ENCODE data around the gene ZNF429.
A peak's percentile ranks its signal among the peaks of the same experiment; 100 is the strongest.
"Not testable (repeated sequence)": the region's sequence is repeated elsewhere in the genome, so short reads cannot be mapped to it uniquely, and the experiment has no call there.

Gene ZNF429

GRCh38 chr19:21472507-21472906, 32.9 kb upstream of the ZNF429 start:
- ChIA-PET CTCF (interaction anchor here (2.0 to 2.3 kb wide), 2 partner anchors 11 to 22 kb away, joined by 4 to 8 read pairs; no protein-coding TSS in a partner anchor), POLR2A (interaction anchor here (0.6 kb wide), 1 partner anchor 33 kb away, joined by 3 read pairs; the partner anchor contains the start of gene ZNF429)
- H3K4me3 ChIP-seq (ENCODE audit: control insufficient read depth in 1 of 7, extremely low read depth in 1 of 7, insufficient read depth in 4 of 7, low read depth in 2 of 7, low read length in 6 of 7), result no peak overlapping the region
- H3K9me3 ChIP-seq (ENCODE audit: control extremely low read depth in 1 of 5, control insufficient read depth in 4 of 5, insufficient read depth in 2 of 5, low read depth in 1 of 5, low read length in 4 of 5), result peaks cover 0 to 3% (median 0%) of the 10 kb centered on the region in 5 experiments
- H3K27me3 ChIP-seq (replicated peaks in 2 of 5; ENCODE audit: control insufficient read depth in 4 of 5, insufficient read depth in 5 of 5, low read length in 4 of 5), result no peaks in the 10 kb centered on the region
- H3K27ac ChIP-seq (ENCODE audit: insufficient read depth in 1 of 2, low read depth in 1 of 2, low read length in 2 of 2, poor library complexity in 1 of 2, severe bottlenecking in 2 of 2), result no peak overlapping the region
- no peak for DNase-seq
- H3K36me3 ChIP-seq (ENCODE audit: control insufficient read depth in 4 of 4, insufficient read depth in 4 of 4, low read length in 3 of 4), result no peaks in the 10 kb centered on the region
- H3K4me1 ChIP-seq (ENCODE audit: control extremely low read depth in 1 of 4, control insufficient read depth in 4 of 4, insufficient read depth in 4 of 4, low read length in 3 of 4), result peaks cover 0 to 12% (median 9%) of the 10 kb centered on the region in 4 experiments

- peak; percentile 86 to 93 (median 93) for DNase-seq
- Histone ChIP-seq H3K4me3 (ENCODE audit: control insufficient read depth in 1 of 7, extremely low read depth in 1 of 7, insufficient read depth in 4 of 7, low read depth in 2 of 7, low read length in 6 of 7) (peak overlapping the region; percentile 76 to 95 (median 88)), H3K27me3 (replicated peaks in 2 of 5; ENCODE audit: control insufficient read depth in 4 of 5, insufficient read depth in 5 of 5, low read length in 4 of 5) (no peaks in the 10 kb centered on the region), H3K9me3 (ENCODE audit: control extremely low read depth in 1 of 5, control insufficient read depth in 4 of 5, insufficient read depth in 2 of 5, low read depth in 1 of 5, low read length in 4 of 5) (peaks cover 0 to 3% (median 0%) of the 10 kb centered on the region in 5 experiments), H3K4me1 (ENCODE audit: control extremely low read depth in 1 of 4, control insufficient read depth in 4 of 4, insufficient read depth in 4 of 4, low read length in 3 of 4) (peaks cover 0 to 12% (median 9%) of the 10 kb centered on the region in 4 experiments), H3K27ac (ENCODE audit: insufficient read depth in 1 of 2, low read depth in 1 of 2, low read length in 2 of 2, poor library complexity in 1 of 2, severe bottlenecking in 2 of 2) (peak overlapping the region in 1 of 2 experiments; percentile 43), H3K36me3 (ENCODE audit: control insufficient read depth in 4 of 4, insufficient read depth in 4 of 4, low read length in 3 of 4) (no peaks in the 10 kb centered on the region)
- WGBS (ENCODE audit: insufficient coverage), result 1% methylated on average over 35 of the region's 37 CpGs
- POLR2A ChIA-PET, result no interaction called here
- CTCF ChIA-PET, result interaction anchor here (0.9 to 1.8 kb wide), 2 partner anchors 8 to 272 kb away, joined by 4 to 10 read pairs; no protein-coding TSS in a partner anchor
Measured at GRCh38 chr19:21474671-21475181, 30.7 kb upstream of the ZNF429 start.

DNA sequence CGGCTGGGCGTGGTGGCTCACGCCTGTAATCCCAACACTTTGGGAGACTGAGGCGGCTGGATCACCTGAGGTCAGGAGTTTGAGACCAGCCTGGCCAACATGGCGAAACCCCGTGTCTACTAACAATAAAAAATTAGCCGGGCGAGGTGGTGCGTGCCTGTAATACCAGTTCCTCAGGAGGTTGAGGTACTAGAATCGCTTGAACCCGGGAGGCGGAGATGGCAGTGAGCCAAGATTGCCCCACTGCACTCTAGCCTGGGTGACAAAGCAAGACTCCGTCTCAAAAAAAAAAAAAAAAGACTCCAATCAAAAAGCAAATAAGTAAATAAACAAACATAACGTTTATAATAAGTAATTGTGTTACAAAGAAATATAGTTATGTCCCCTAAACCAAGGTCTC, 23.0 kb upstream of the ZNF429 start:
- H3K27me3 ChIP-seq (replicated peaks in 2 of 5; ENCODE audit: control insufficient read depth in 4 of 5, insufficient read depth in 5 of 5, low read length in 4 of 5); H3K36me3 ChIP-seq (ENCODE audit: control insufficient read depth in 4 of 4, insufficient read depth in 4 of 4, low read length in 3 of 4); H3K27ac ChIP-seq (ENCODE audit: insufficient read depth in 1 of 2, low read depth in 1 of 2, low read length in 2 of 2, poor library complexity in 1 of 2, severe bottlenecking in 2 of 2); DNase-seq; POLR2A ChIA-PET; H3K4me1 ChIP-seq (ENCODE audit: control extremely low read depth in 1 of 4, control insufficient read depth in 4 of 4, insufficient read depth in 4 of 4, low read length in 3 of 4); H3K4me3 ChIP-seq (ENCODE audit: control insufficient read depth in 1 of 7, extremely low read depth in 1 of 7, insufficient read depth in 4 of 7, low read depth in 2 of 7, low read length in 6 of 7): not testable (repeated sequence)
- WGBS (ENCODE audit: insufficient coverage), result 100% methylated on average over 7 of the region's 14 CpGs
- CTCF ChIA-PET, result interaction anchor here (0.9 to 2.9 kb wide), 6 partner anchors 8 to 282 kb away, joined by 4 to 22 read pairs (median 4); no protein-coding TSS in a partner anchor
- peaks cover 0 to 15% (median 0%) of the 10 kb centered on the region in 5 experiments for H3K9me3 ChIP-seq (ENCODE audit: control extremely low read depth in 1 of 5, control insufficient read depth in 4 of 5, insufficient read depth in 2 of 5, low read depth in 1 of 5, low read length in 4 of 5)

GRCh38 chr19:21482863-21483276, 22.5 kb upstream of the ZNF429 start:
- Histone ChIP-seq H3K27me3 (replicated peaks in 2 of 5; ENCODE audit: control insufficient read depth in 4 of 5, insufficient read depth in 5 of 5, low read length in 4 of 5) (no peaks in the 10 kb centered on the region), H3K4me1 (ENCODE audit: control extremely low read depth in 1 of 4, control insufficient read depth in 4 of 4, insufficient read depth in 4 of 4, low read length in 3 of 4) (no peaks in the 10 kb centered on the region), H3K27ac (ENCODE audit: insufficient read depth in 1 of 2, low read depth in 1 of 2, low read length in 2 of 2, poor library complexity in 1 of 2, severe bottlenecking in 2 of 2) (no peak overlapping the region), H3K9me3 (ENCODE audit: control extremely low read depth in 1 of 5, control insufficient read depth in 4 of 5, insufficient read depth in 2 of 5, low read depth in 1 of 5, low read length in 4 of 5) (peaks cover 0 to 15% (median 0%) of the 10 kb centered on the region in 5 experiments), H3K4me3 (ENCODE audit: control insufficient read depth in 1 of 7, extremely low read depth in 1 of 7, insufficient read depth in 4 of 7, low read depth in 2 of 7, low read length in 6 of 7) (peak overlapping the region in 2 of 7 experiments; percentile 11 to 66), H3K36me3 (ENCODE audit: control insufficient read depth in 4 of 4, insufficient read depth in 4 of 4, low read length in 3 of 4) (peaks cover 0 to 1% (median 0%) of the 10 kb centered on the region in 4 experiments)
- 85% methylated on average over 14 of the region's 18 CpGs for WGBS (ENCODE audit: insufficient coverage)
- CTCF ChIA-PET, result interaction anchor here (0.7 to 3.0 kb wide), 23 partner anchors 8 to 1244 kb away, joined by 3 to 22 read pairs (median 4); partner anchors contain the start of gene ZNF429
- DNase-seq, result peak; percentile 73 to 90 (median 76)
- POLR2A ChIA-PET, result interaction anchor here (0.9 kb wide), 1 partner anchor 195 kb away, joined by 3 read pairs; no protein-coding TSS in a partner anchor

- H3K27ac ChIP-seq (ENCODE audit: insufficient read depth in 1 of 2, low read depth in 1 of 2, low read length in 2 of 2, poor library complexity in 1 of 2, severe bottlenecking in 2 of 2), result no peak overlapping the region
- ChIA-PET CTCF (interaction anchor here (0.6 to 3.0 kb wide), 27 partner anchors 11 to 1245 kb away, joined by 3 to 22 read pairs (median 4); partner anchors contain the start of gene ZNF429), POLR2A (interaction anchor here (0.9 to 1.2 kb wide), 2 partner anchors 194 to 209 kb away, joined by 3 read pairs; no protein-coding TSS in a partner anchor)
- H3K4me3 ChIP-seq (ENCODE audit: control insufficient read depth in 1 of 7, extremely low read depth in 1 of 7, insufficient read depth in 4 of 7, low read depth in 2 of 7, low read length in 6 of 7), result peak overlapping the region in 2 of 7 experiments; percentile 32 to 66
- 83% methylated on average over 35 of the region's 43 CpGs for WGBS (ENCODE audit: insufficient coverage)
- peak; percentile 46 to 75 (median 59) for DNase-seq
- peaks cover 0 to 15% (median 0%) of the 10 kb centered on the region in 5 experiments for H3K9me3 ChIP-seq (ENCODE audit: control extremely low read depth in 1 of 5, control insufficient read depth in 4 of 5, insufficient read depth in 2 of 5, low read depth in 1 of 5, low read length in 4 of 5)
- H3K27me3 ChIP-seq (replicated peaks in 2 of 5; ENCODE audit: control insufficient read depth in 4 of 5, insufficient read depth in 5 of 5, low read length in 4 of 5), result no peaks in the 10 kb centered on the region
- no peaks in the 10 kb centered on the region for H3K4me1 ChIP-seq (ENCODE audit: control extremely low read depth in 1 of 4, control insufficient read depth in 4 of 4, insufficient read depth in 4 of 4, low read length in 3 of 4)
- peaks cover 0 to 4% (median 0%) of the 10 kb centered on the region in 4 experiments for H3K36me3 ChIP-seq (ENCODE audit: control insufficient read depth in 4 of 4, insufficient read depth in 4 of 4, low read length in 3 of 4)
Measured at GRCh38 chr19:21483589-21484170, 21.7 kb upstream of the ZNF429 start.

GRCh38 chr19:21484631-21485030, 20.8 kb upstream of the ZNF429 start:
- no peaks in the 10 kb centered on the region for H3K27me3 ChIP-seq (replicated peaks in 2 of 5; ENCODE audit: control insufficient read depth in 4 of 5, insufficient read depth in 5 of 5, low read length in 4 of 5)
- ChIA-PET CTCF (interaction anchor here (0.5 to 3.0 kb wide), 10 partner anchors 10 to 281 kb away, joined by 3 to 22 read pairs (median 6); partner anchors contain the start of gene ZNF429), POLR2A (no interaction called here)
- no peak overlapping the region for H3K27ac ChIP-seq (ENCODE audit: insufficient read depth in 1 of 2, low read depth in 1 of 2, low read length in 2 of 2, poor library complexity in 1 of 2, severe bottlenecking in 2 of 2)
- H3K4me3 ChIP-seq (ENCODE audit: control insufficient read depth in 1 of 7, extremely low read depth in 1 of 7, insufficient read depth in 4 of 7, low read depth in 2 of 7, low read length in 6 of 7), result no peak overlapping the region
- WGBS (ENCODE audit: insufficient coverage), result 100% methylated on average over 1 of the region's 5 CpGs
- H3K4me1 ChIP-seq (ENCODE audit: control extremely low read depth in 1 of 4, control insufficient read depth in 4 of 4, insufficient read depth in 4 of 4, low read length in 3 of 4), result no peaks in the 10 kb centered on the region
- DNase-seq, result no peak
- peaks cover 0 to 15% (median 0%) of the 10 kb centered on the region in 5 experiments for H3K9me3 ChIP-seq (ENCODE audit: control extremely low read depth in 1 of 5, control insufficient read depth in 4 of 5, insufficient read depth in 2 of 5, low read depth in 1 of 5, low read length in 4 of 5)
- peaks cover 0 to 5% (median 1%) of the 10 kb centered on the region in 4 experiments for H3K36me3 ChIP-seq (ENCODE audit: control insufficient read depth in 4 of 4, insufficient read depth in 4 of 4, low read length in 3 of 4)

GRCh38 chr19:21485926-21486325, 19.5 kb upstream of the ZNF429 start:
- CTCF ChIA-PET, result no interaction called here
- POLR2A ChIA-PET, result no interaction called here
- no peak overlapping the region for H3K27ac ChIP-seq (ENCODE audit: insufficient read depth in 1 of 2, low read depth in 1 of 2, low read length in 2 of 2, poor library complexity in 1 of 2, severe bottlenecking in 2 of 2)
- no peak for DNase-seq
- no peak overlapping the region for H3K4me3 ChIP-seq (ENCODE audit: control insufficient read depth in 1 of 7, extremely low read depth in 1 of 7, insufficient read depth in 4 of 7, low read depth in 2 of 7, low read length in 6 of 7)
- peaks cover 0 to 8% (median 1%) of the 10 kb centered on the region in 4 experiments for H3K36me3 ChIP-seq (ENCODE audit: control insufficient read depth in 4 of 4, insufficient read depth in 4 of 4, low read length in 3 of 4)
- H3K9me3 ChIP-seq (ENCODE audit: control extremely low read depth in 1 of 5, control insufficient read depth in 4 of 5, insufficient read depth in 2 of 5, low read depth in 1 of 5, low read length in 4 of 5), result peaks cover 0 to 15% (median 0%) of the 10 kb centered on the region in 5 experiments
- no peaks in the 10 kb centered on the region for H3K4me1 ChIP-seq (ENCODE audit: control extremely low read depth in 1 of 4, control insufficient read depth in 4 of 4, insufficient read depth in 4 of 4, low read length in 3 of 4)
- H3K27me3 ChIP-seq (replicated peaks in 2 of 5; ENCODE audit: control insufficient read depth in 4 of 5, insufficient read depth in 5 of 5, low read length in 4 of 5), result no peaks in the 10 kb centered on the region

Measured in common myeloid progenitor, CD34-positive (primary cell).